22Rv1 (cell line): ENCODE measurements around the gene NFE2L3.
"Not testable (repeated sequence)": the region's sequence is repeated elsewhere in the genome, so short reads cannot be mapped to it uniquely, and the experiment has no call there.

ENCODE experiments used
- H3K27ac ChIP-seq: fragments of 450-650 bp; 2 replicates; pipeline ENCODE4 v1.5.1; 2017
- ZFX ChIP-seq: fragments of 450-650 bp; IDR thresholded peaks from 2 replicates; pipeline ENCODE4 v1.6.1; 2017; ENCODE audit warnings: antibody characterized with exemption, borderline replicate concordance
- TF ChIP-seq, protein P1 (sequence below): fragments of 450-650 bp; IDR thresholded peaks from 2 replicates; pipeline ENCODE4 v1.5.1; 2017; ENCODE audit warnings: mild to moderate bottlenecking

Gene NFE2L3

DNA sequence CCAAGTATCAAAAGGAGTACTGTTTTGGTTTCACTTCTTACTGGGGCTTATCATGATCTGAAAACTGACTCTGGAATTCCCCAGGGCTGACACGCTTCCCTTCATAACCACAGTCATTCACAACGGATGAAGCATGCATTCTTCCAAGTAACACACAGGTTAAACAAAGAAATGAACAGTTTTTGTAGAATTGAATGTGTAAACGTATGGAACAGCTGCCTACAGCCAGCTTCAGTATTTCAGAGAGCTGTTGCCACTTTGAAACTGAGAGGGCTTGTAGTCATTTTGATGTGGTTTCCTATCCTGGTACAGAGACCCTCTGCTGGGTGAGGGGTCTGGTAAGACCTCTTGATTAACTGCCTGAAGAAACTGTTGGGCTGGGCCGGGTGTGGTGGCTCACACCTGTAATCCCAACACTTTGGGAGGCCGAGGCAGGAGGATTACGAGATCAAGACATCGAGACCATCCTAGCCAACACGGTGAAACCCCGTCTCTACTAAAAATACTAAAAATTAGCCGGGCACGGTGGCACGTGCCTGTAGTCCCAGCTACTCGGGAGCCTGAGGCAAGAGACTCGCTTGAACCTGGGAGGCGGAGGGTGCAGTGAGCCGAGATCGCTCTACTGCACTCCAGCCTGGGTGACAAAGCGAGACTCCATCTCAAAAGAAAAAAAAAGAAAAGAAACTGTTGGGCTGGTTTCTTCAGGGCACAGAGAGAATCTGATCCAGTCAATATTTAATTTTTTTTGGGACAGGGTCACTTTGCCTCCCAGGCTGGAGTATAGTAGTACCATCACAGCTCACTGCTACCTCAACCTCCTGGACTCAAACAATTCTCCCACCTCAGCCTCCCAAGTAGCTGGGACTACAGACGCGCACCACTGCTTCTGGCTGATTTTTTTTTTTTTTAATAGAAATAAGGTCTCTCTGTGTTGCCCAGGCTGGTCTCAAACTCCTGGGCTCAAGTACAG is 4.7 kb downstream of the NFE2L3 start:
- TF ChIP-seq ZFX = no peak
- TF ChIP-seq, protein P1, sequence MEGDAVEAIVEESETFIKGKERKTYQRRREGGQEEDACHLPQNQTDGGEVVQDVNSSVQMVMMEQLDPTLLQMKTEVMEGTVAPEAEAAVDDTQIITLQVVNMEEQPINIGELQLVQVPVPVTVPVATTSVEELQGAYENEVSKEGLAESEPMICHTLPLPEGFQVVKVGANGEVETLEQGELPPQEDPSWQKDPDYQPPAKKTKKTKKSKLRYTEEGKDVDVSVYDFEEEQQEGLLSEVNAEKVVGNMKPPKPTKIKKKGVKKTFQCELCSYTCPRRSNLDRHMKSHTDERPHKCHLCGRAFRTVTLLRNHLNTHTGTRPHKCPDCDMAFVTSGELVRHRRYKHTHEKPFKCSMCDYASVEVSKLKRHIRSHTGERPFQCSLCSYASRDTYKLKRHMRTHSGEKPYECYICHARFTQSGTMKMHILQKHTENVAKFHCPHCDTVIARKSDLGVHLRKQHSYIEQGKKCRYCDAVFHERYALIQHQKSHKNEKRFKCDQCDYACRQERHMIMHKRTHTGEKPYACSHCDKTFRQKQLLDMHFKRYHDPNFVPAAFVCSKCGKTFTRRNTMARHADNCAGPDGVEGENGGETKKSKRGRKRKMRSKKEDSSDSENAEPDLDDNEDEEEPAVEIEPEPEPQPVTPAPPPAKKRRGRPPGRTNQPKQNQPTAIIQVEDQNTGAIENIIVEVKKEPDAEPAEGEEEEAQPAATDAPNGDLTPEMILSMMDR = no peak

DNA sequence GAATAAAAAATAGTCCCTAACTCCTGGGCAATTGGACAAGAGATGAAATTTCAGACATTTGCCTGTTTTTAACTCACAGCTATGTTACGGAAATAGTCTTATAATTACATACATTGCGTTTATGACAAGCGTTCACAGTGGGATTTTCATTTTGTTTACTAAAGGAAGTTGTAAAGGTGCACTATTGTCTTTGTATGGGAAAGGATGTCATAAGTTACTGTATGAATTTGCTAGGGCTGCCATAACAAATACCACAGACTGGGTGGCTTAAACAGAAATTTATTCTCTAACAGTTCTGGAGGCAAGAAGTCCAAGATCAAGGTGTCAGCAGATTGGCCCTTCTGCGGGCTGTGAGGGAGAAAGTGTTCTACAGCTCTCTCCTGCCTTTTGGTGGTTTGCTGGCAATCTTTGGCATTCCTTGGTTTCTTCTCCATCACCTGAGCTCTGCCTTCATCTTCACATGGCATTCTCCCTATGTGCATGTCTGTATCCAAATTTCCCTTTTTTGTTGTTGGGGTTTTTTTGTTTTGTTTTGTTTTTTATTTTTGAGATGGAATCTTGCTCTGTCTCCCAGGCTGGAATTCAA is 5.6 kb downstream of the NFE2L3 start:
- no peak for TF ChIP-seq ZFX
- TF ChIP-seq, protein P1 = no peak
- H3K27ac ChIP-seq = no peak overlapping the region

More for the DNA sequence above, 4.7 kb downstream of the NFE2L3 start:
- no peak overlapping the region for H3K27ac ChIP-seq

DNA sequence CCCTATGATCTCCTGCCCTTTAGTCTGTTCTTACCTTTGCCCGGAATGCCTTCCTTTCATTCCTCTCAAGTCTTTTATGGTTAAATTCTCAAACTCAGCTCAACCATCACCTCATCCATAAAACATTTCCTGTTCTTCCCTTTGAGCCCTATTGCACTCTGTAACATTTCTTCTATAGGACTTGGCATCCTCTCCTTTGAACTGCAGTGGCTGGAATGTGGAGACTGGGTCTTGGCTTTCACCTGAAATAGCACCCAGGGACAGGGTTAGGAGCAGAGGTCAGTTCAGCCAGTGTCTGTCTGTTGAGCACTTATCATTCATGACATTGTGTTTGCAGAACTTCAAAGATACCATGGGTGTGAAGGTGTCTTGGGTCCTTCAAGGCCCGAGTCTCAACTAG is 7.2 kb downstream of the NFE2L3 start:
- TF ChIP-seq, protein P1 = no peak
- TF ChIP-seq ZFX = no peak

DNA sequence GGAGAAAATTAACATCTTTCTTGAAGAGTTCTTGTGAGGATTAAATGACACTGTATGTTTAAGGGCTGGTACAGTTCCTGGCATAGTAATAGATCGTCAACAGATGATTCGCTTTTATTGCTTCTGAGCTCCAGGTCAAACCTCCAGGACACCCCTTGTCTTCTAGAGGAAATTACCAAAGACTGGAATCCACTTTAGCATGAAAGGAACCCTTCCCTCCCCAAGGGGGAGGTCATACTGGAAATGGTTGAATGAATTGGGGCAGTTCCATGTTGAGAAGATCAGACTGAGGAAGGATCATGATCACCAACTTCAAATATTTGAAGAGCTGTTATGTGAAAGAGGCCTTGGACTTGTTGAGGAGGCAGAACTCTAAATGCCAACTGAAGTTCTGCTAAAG is 8.9 kb downstream of the NFE2L3 start:
- TF ChIP-seq ZFX = no peak
- TF ChIP-seq, protein P1 = no peak

More for the DNA sequence above, 7.2 kb downstream of the NFE2L3 start:
- no peak overlapping the region for H3K27ac ChIP-seq

DNA sequence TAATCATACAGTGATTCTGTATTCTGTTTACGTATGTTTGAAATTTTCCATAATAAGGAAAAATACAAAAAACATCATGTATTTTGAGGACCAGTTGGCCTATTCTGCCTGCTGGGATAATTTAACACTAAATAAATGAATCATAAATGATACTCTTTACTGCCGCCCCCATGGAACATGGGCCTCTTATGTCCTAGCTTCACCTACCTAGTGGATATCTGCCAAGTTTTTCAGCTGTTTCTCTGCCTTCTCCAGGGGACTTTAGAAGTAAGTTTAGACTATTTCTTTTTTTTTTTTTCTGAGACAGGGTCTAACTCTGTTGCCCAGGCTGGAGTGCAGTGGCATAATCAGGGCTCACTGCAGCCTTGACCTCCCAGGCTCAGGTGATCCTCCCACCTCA is 10.4 kb downstream of the NFE2L3 start:
- H3K27ac ChIP-seq = no peak overlapping the region
- TF ChIP-seq, protein P1 = no peak
- no peak for TF ChIP-seq ZFX

More for the DNA sequence above, 8.9 kb downstream of the NFE2L3 start:
- no peak overlapping the region for H3K27ac ChIP-seq

DNA sequence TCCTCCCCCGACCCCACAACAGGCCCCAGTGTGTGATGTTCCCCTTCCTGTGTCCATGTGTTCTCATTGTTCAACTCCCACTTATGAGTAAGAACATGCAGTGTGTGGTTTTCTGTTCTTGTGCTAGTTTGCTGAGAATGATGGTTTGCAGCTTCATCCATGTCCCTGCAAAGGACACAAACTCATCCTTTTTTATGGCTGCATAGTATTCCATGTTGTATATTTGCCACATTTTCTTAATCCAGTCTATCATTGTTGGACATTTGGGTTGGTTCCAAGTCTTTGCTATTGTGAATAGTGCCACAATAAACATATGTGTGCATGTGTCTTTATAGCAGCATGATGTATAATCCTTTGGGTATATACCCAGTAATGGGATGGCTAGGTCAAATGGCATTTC is 11.8 kb downstream of the NFE2L3 start:
- H3K27ac ChIP-seq = not testable (repeated sequence)

DNA sequence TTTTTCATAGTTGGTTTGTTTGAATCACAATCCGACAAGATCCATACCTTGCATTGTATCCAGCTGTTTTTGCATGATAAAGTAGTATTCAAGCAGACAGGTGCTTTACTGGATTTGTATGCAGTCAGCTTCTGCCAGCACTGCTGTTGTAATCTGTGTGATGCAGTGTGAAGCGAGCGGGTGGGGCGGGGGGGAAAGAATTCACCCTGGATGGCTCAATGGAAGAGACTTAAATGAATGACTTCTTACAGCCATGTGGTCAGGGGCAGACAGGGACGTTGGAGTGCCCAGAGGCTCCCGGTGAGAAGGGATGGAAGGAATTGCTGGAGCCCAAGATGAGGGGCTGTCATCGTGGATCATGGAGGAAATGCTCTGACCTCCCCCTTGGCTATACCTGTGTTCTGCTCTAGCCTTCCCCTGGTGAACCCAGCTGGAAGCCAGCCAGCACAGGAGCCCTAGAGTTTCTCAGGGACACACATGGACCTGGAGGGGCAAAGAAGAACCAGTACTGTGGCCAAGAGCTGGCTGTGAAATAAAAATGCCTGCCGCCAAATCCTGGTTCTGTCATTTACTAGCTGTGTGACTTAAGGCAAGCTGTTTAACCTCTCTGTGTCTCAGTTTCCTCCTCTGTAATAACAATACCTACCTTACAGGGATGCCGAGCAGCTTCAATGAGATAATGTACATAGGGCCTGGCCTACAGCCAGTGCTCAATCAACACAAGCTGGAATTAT is 14.1 kb downstream of the NFE2L3 start:
- TF ChIP-seq, protein P1 = no peak
- no peak for TF ChIP-seq ZFX
- H3K27ac ChIP-seq = no peak overlapping the region
